GM12891 (cell line): Measurements from ENCODE around the gene SYNPO.
A peak's percentile ranks its signal among the peaks of the same experiment; 100 is the strongest.

Experiments
- DNase-seq: peaks from one replicate; pipeline ENCODE4 v3.0.0; 2011; ENCODE audit warnings: low spot score; ENCODE audit not compliant: insufficient read length
- FAIRE-seq: peaks from 2 replicates; lab custom pipeline; 2011; peaks lifted over from hg19 to GRCh38; lab: Jason Lieb, UNC
- PAX5 ChIP-seq: IDR thresholded peaks from 2 replicates; pipeline ENCODE4 v1.6.1; 2011; ENCODE audit warnings: low read length, moderate library complexity, mild to moderate bottlenecking; ENCODE audit not compliant: insufficient read depth, severe bottlenecking
- POLR2A ChIP-seq: IDR thresholded peaks from 2 replicates; pipeline ENCODE4 v1.6.1; 2011; ENCODE audit warnings: low read depth, low read length, control low read depth
- POLR2AphosphoS5 ChIP-seq: IDR thresholded peaks from 2 replicates; pipeline ENCODE4 v1.6.1; 2011; ENCODE audit warnings: low read depth, low read length, control low read depth
- POU2F2 ChIP-seq: IDR thresholded peaks from 2 replicates; pipeline ENCODE4 v1.6.1; 2011; ENCODE audit warnings: low read depth, mild to moderate bottlenecking, control low read depth, low read length, moderate library complexity
- SPI1 ChIP-seq: IDR thresholded peaks from 2 replicates; pipeline ENCODE4 v1.6.1; 2011; ENCODE audit warnings: low read depth, low read length, control low read depth
- TAF1 ChIP-seq: IDR thresholded peaks from 2 replicates; pipeline ENCODE4 v1.6.1; 2011; ENCODE audit warnings: low read depth, low read length, control low read depth

Gene SYNPO

GRCh38 chr5:150671509-150672236 is 31.2 kb downstream of the SYNPO start:
- DNase-seq = no peak
- no peak for FAIRE-seq
- TF ChIP-seq SPI1 = no peak
- TF ChIP-seq PAX5 = no peak
- TF ChIP-seq TAF1 = no peak

DNA sequence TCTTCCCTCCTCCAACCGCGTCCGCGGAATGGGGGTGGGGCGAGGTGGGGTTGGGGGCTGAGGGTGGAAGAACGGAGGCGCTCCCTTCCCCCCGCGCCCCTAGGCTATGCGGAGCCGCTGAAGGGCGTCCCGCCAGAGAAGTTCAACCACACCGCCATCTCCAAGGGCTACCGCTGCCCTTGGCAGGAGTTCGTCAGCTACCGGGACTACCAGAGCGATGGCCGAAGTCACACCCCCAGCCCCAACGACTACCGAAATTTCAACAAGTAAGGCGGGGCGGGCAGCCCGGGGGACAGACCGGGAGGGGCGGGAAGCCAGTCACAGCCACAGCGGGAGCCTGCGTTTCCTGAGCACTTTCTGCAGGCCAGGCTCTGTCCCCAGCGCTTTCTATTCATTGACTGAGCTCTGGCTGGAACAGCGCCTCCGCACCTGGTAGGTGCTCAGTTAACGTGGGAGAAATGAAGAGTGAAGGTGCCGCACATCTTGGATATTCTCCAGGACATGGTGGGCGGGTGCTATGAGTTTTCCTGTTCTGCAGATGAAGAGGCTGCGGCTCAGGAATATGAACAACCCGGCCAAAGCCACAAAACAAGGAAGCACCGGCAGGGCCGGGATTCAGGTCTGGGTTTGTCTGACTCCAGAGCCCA is 31.9 kb downstream of the SYNPO start:
- FAIRE-seq (peak; percentile 71), DNase-seq (no peak)
- TF ChIP-seq PAX5 (no peak), TAF1 (no peak), SPI1 (no peak), POU2F2 (no peak), POLR2AphosphoS5 (no peak), POLR2A (no peak)

GRCh38 chr5:150672884-150673275 is 32.4 kb downstream of the SYNPO start:
- no peak for DNase-seq
- no peak for FAIRE-seq
- no peak for TF ChIP-seq POLR2AphosphoS5
- TF ChIP-seq POU2F2 = no peak
- TF ChIP-seq SPI1 = no peak
- no peak for TF ChIP-seq PAX5

DNA sequence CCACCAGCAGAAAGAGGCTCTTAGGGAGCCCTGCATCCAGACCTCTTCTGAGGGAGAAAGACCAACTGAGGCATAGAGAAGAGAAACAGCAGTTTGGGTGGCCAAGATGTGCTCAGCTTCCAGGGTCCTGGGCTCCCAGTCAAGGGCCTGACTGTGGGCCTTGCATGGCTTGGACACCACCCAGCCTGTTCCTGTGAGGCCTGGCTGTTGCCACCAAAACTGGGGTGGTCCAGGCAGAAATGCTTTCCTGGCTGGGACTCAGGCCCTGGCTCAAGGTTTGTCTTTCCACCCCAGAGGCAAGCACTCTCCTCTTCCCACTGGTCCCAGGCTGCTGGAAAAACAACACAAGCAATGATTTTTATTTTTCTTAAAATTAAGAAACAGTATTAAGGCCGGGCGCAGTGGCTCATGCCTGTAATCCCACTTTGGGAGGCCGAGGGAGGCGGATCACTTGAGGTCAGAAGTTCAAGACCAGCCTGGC is 33.9 kb downstream of the SYNPO start:
- TF ChIP-seq PAX5 (no peak), POLR2AphosphoS5 (no peak), POU2F2 (no peak), TAF1 (no peak), SPI1 (no peak), POLR2A (no peak)
- FAIRE-seq = no peak
- no peak for DNase-seq

DNA sequence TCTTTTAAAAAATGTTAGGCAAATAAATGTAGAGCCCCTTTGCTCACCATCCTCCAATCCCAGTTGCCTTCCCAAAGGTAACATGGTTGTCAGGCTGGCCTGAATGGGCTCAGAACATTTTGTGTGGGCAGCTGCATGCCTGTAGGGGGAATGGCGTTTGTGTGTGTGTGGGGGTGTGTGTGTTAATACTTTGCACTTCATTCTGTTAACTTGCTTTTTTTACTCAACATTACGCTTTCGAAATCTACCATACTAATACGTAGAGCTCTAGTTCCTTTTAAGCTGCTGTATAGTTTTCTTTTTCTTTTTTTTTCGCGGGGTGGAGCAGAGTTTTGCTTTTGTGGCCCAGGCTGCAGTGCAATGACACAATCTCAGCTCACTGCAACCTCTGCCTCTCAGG is 34.6 kb downstream of the SYNPO start:
- no peak for TF ChIP-seq POU2F2
- TF ChIP-seq POLR2A = no peak
- DNase-seq (no peak), FAIRE-seq (no peak)

GRCh38 chr5:150676578-150676977 is 36.1 kb downstream of the SYNPO start:
- no peak for DNase-seq
- no peak for TF ChIP-seq PAX5
- TF ChIP-seq POLR2A = no peak
- no peak for TF ChIP-seq POLR2AphosphoS5
- TF ChIP-seq TAF1 = no peak
- no peak for TF ChIP-seq SPI1
- no peak for TF ChIP-seq POU2F2
- no peak for FAIRE-seq

DNA sequence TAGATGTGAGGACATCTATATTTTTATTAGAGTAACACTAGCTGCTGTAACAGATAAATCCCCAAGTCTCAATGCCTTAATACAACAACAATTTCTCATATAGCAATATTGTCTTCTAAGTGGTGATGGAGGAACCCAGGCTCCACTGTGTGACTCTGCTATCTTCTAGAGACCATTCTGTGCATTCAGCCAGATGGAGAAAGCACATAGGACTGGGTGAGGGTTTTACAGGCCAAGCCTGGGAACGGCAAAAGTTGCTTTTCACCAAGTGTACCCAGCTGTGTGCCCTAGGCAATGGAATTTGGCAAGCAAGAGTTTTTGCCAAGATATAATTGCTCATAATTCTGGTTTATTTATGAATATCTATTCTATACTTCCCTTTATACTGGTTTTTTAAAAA is 48.7 kb downstream of the SYNPO start:
- DNase-seq = no peak
- TF ChIP-seq PAX5 (no peak), TAF1 (no peak)
- FAIRE-seq = no peak

GRCh38 chr5:150690760-150691159 is 50.3 kb downstream of the SYNPO start:
- FAIRE-seq (no peak), DNase-seq (no peak)

DNA sequence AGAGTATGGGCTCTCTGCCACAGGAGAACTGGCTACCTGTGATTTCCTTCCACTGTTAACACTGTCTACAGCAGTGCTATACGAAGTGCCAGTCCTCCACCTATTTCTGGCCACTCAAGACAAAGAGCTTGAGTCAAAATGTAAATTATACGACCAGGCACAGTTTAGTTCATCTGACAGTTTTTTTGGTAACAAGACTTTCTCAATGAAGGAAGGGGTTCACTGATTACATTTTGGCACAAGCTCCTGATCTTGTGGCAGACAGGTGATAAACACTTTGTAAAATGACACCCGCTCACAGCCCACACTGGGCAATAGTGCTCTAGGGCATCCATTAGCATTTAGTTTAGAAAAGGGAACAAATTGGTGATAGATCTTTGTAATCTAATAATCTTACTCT is 51.8 kb downstream of the SYNPO start:
- FAIRE-seq (no peak), DNase-seq (no peak)
- TF ChIP-seq TAF1 = no peak

More at GRCh38 chr5:150690760-150691159, 50.3 kb downstream of the SYNPO start:
- TF ChIP-seq POLR2A (no peak), POLR2AphosphoS5 (no peak), POU2F2 (no peak), SPI1 (no peak), TAF1 (no peak), PAX5 (no peak)

DNA sequence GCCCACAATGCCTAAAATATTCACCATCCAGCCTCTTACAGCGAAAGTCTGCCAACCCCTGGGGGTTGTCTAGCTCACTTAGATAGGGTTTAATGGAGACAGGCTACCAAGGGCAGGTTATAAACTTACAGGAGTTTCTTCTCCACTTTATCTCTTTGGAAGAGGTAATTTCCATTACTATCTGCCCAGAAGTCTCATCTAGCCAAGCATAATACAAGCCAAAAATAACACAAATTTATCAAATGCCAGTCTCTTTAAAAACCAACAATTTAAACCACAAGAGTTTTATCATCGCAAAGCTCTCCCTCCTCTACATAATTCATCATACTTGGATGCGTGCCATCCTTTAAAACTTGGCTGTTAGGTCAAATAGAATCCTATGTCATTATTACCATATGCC is 54.2 kb downstream of the SYNPO start:
- no peak for FAIRE-seq
- TF ChIP-seq POU2F2 (no peak), POLR2A (no peak), SPI1 (no peak), POLR2AphosphoS5 (no peak), PAX5 (no peak), TAF1 (no peak)
- DNase-seq = no peak
